Endothelial cell of umbilical vein (primary cell): ENCODE data around the gene DLGAP1. TPM values are rescaled to one million over a fixed set of nuclear protein-coding genes. Genes with fewer than 3 reads are reported as not detected.
"Not testable (repeated sequence)": the region's sequence is repeated elsewhere in the genome, so short reads cannot be mapped to it uniquely, and the experiment has no call there.

ENCODE experiments used
- BruUV-seq: library from RNA; stranded (reverse); fragments of 400-500 nt; replicated peaks from 2 replicates; lab custom pipeline; 2021; lab: Mats Ljungman, UMichigan
- CTCF ChIA-PET: fragments of 300-600, 350-600 bp; sonication (Branson Sonifier 250); formaldehyde crosslinking; loops from one replicate; lab custom pipeline; 2021; ENCODE audit warnings: antibody characterized with exemption, inconsistent platforms; lab: Charles Lee
- POLR2A ChIA-PET: fragments of 300-600, 350-600 bp; sonication (Branson Sonifier 250); formaldehyde crosslinking; loops from one replicate; lab custom pipeline; 2021; ENCODE audit warnings: antibody characterized with exemption, inconsistent platforms; lab: Charles Lee
- DNase-seq: peaks from one replicate; pipeline ENCODE4 v3.0.0-alpha.2; 2011; ENCODE audit warnings: low read depth, low spot score
- FAIRE-seq: peaks from 2 replicates; lab custom pipeline; 2011; peaks lifted over from hg19 to GRCh38; lab: Jason Lieb, UNC
- H2AFZ ChIP-seq: 2 replicates; pipeline ENCODE4 v1.6.0; 2012; ENCODE audit warnings: low read depth, low read length, control low read depth, inconsistent platforms
- H3K27ac ChIP-seq: 2 replicates; pipeline ENCODE4 v1.5.1; 2011; ENCODE audit warnings: low read depth, mild to moderate bottlenecking, control low read depth, low read length, moderate library complexity; ENCODE audit not compliant: insufficient read depth
- H3K27me3 ChIP-seq, 2 experiments: 2 replicates each; pipeline versions ENCODE4 v1.6.0 to v1.6.1; 2011; ENCODE audit warnings: low read length in 2 of 2, mixed read lengths in 1 of 2; ENCODE audit not compliant: control insufficient read depth in 2 of 2, insufficient read depth in 2 of 2
- H3K36me3 ChIP-seq, 2 experiments: 2 replicates in 1 of 2; 3 replicates in 1 of 2; pipeline ENCODE4 v1.5.1; 2011; ENCODE audit warnings: low read length in 2 of 2, mild to moderate bottlenecking in 1 of 2, moderate library complexity in 1 of 2; ENCODE audit not compliant: control insufficient read depth in 2 of 2, insufficient read depth in 2 of 2; ENCODE audit errors: extremely low read depth in 1 of 2
- H3K4me1 ChIP-seq: 3 replicates; pipeline ENCODE4 v1.5.1; 2011; ENCODE audit warnings: mild to moderate bottlenecking, low read length; ENCODE audit not compliant: control insufficient read depth, insufficient read depth; ENCODE audit errors: extremely low read depth
- H3K4me2 ChIP-seq: 2 replicates; pipeline ENCODE4 v1.6.1; 2011; ENCODE audit warnings: low read length, control low read depth, mixed read lengths; ENCODE audit not compliant: insufficient read depth
- H3K4me3 ChIP-seq, 3 experiments: fragments of 200-600 bp in 1 of 3; sonication (generic), shearing (Covaris generic) in 1 of 3; replicated peaks in 1 of 3; 2 replicates each; pipeline ENCODE4 v1.5.1; 2011 to 2016; ENCODE audit warnings: control low read depth in 3 of 3, low read length in 3 of 3, mild to moderate bottlenecking in 2 of 3, inconsistent platforms in 1 of 3, low read depth in 1 of 3, moderate library complexity in 1 of 3; ENCODE audit not compliant: insufficient read depth in 1 of 3
- H3K79me2 ChIP-seq: 2 replicates; pipeline ENCODE4 v1.6.0; 2012; ENCODE audit warnings: low read length, inconsistent platforms; ENCODE audit not compliant: control insufficient read depth, insufficient read depth
- H3K9ac ChIP-seq: replicated peaks from 2 replicates; pipeline ENCODE3; 2011; ENCODE audit warnings: low read length, control low read depth; ENCODE audit not compliant: insufficient read depth; ENCODE audit errors: extremely low read depth
- H3K9me1 ChIP-seq: replicated peaks from 3 replicates; pipeline ENCODE4 v1.6.0; 2011; ENCODE audit warnings: mild to moderate bottlenecking, low read length; ENCODE audit not compliant: control insufficient read depth, insufficient read depth; ENCODE audit errors: extremely low read depth
- H3K9me3 ChIP-seq: replicated peaks from 2 replicates; pipeline ENCODE4 v1.5.1; 2012; ENCODE audit warnings: low read length, inconsistent platforms; ENCODE audit not compliant: control insufficient read depth, insufficient read depth
- H4K20me1 ChIP-seq: replicated peaks from 2 replicates; pipeline ENCODE3; 2011; ENCODE audit warnings: mild to moderate bottlenecking, low read length; ENCODE audit not compliant: control insufficient read depth, insufficient read depth; ENCODE audit errors: extremely low read depth
- CTCF ChIP-seq, 2 donors: IDR thresholded peaks; 1 replicate in 1 of 2; 2 replicates in 1 of 2; pipeline ENCODE4 v1.5.1; 2011; ENCODE audit warnings: low read length in 2 of 2, mild to moderate bottlenecking in 2 of 2, moderate library complexity in 2 of 2, control low read depth in 1 of 2, inconsistent platforms in 1 of 2, low read depth in 1 of 2; ENCODE audit not compliant: insufficient read depth in 1 of 2; ENCODE audit errors: extremely low read depth in 1 of 2
- EZH2 ChIP-seq: IDR thresholded peaks from 2 replicates; pipeline ENCODE4 v1.6.1; 2012; ENCODE audit warnings: borderline replicate concordance, low read depth, mild to moderate bottlenecking, moderate library complexity, low read length, inconsistent platforms; ENCODE audit not compliant: severe bottlenecking
- FOS ChIP-seq: IDR thresholded peaks from 2 replicates; pipeline ENCODE4 v1.6.1; 2011; ENCODE audit warnings: mild to moderate bottlenecking, low read length, moderate library complexity, borderline replicate concordance; ENCODE audit not compliant: insufficient read depth
- GATA2 ChIP-seq: IDR thresholded peaks from 2 replicates; pipeline ENCODE4 v1.7.0; 2011; ENCODE audit warnings: low read depth, mild to moderate bottlenecking, moderate library complexity, mixed read lengths, low read length; ENCODE audit not compliant: insufficient read length, insufficient read depth
- JUN ChIP-seq: IDR thresholded peaks from 2 replicates; pipeline ENCODE4 v1.6.1; 2011; ENCODE audit warnings: borderline replicate concordance, low read depth; ENCODE audit not compliant: insufficient read length, insufficient read depth
- MAX ChIP-seq: IDR thresholded peaks from 2 replicates; pipeline ENCODE4 v1.6.1; 2011; ENCODE audit not compliant: insufficient read depth, insufficient read length
- MYC ChIP-seq: IDR thresholded peaks from one replicate; pipeline ENCODE4 v1.6.1; 2011; ENCODE audit warnings: mild to moderate bottlenecking, low read depth, low read length
- POLR2A ChIP-seq: IDR thresholded peaks from 2 replicates; pipeline ENCODE4 v1.6.1; 2012; ENCODE audit warnings: low read depth, mild to moderate bottlenecking, control low read depth, low read length
- POLR2AphosphoS5 ChIP-seq: IDR thresholded peaks from 2 replicates; pipeline ENCODE4 v1.6.1; 2012; ENCODE audit warnings: low read depth, mild to moderate bottlenecking, control low read depth, low read length, moderate library complexity; ENCODE audit not compliant: insufficient read depth
- dilution Hi-C: fragments of 300-500 bp; cut with MboI; formaldehyde crosslinking; loops from one replicate; pipeline ENCODE4 v1.15.0; 2019; ENCODE audit warnings: low sequenced_read_pairs; ENCODE audit not compliant: extremely low pct_ligation_motif_present
- intact Hi-C: fragments of 100-400 bp; cut with micrococcal nuclease; formaldehyde crosslinking; loops from one replicate; pipeline ENCODE4 v1.10.0; 2022
- polyA plus RNA-seq, 4 experiments: library from polyadenylated mRNA; depleted of rRNA in 3 of 4; stranded (reverse) in 3 of 4; unstranded in 1 of 4; fragments of >200 nt; gene quantifications; 2 replicates each; pipeline versions ENCODE4 v1.2.1 to v1.2.3, GENCODE V29; 2011 to 2012; ENCODE audit warnings: missing spikeins in 1 of 4
- total RNA-seq: library from RNA; stranded (reverse); gene quantifications from 2 replicates; pipeline ENCODE4 v1.2.3, GENCODE V29; 2021

Gene DLGAP1
- total and polyA plus RNA-seq, 2 donors (not counting 3 experiments of a cell fraction or from before 2014, with no cell fraction given), result 0.04 TPM; not detected in 1

GRCh38 chr18:3583106-3583872, 871.8 kb downstream of the DLGAP1 start:
- DNase-seq, H3K4me2 ChIP-seq, dilution Hi-C loops, H4K20me1 ChIP-seq, POLR2A ChIA-PET, H3K9me3 ChIP-seq, BruUV-seq, H3K27ac ChIP-seq, H3K79me2 ChIP-seq, H3K9ac ChIP-seq, H3K27me3 ChIP-seq, H3K4me1 ChIP-seq, H2AFZ ChIP-seq, FAIRE-seq, H3K36me3 ChIP-seq, intact Hi-C loops, H3K9me1 ChIP-seq, H3K4me3 ChIP-seq: not testable (repeated sequence)
- peak; percentile 9 for TF ChIP-seq JUN
- CTCF ChIA-PET, result interaction anchor here (0.6 to 3.7 kb wide), 5 partner anchors 83 to 300 kb away, joined by 3 to 53 read pairs (median 4); no protein-coding TSS in a partner anchor

GRCh38 chr18:3581890-3582289, 873.2 kb downstream of the DLGAP1 start:
- CTCF ChIA-PET, result no interaction called here
- H4K20me1 ChIP-seq, result no peaks in the 10 kb centered on the region
- H3K4me3 ChIP-seq, result no peak overlapping the region
- no peak overlapping the region for H3K27ac ChIP-seq
- DNase-seq, result no peak
- intact Hi-C loops, result no loop called here
- POLR2A ChIA-PET, result no interaction called here
- no peak overlapping the region for H3K9ac ChIP-seq
- no peak for FAIRE-seq
- BruUV-seq, result no TSS peak
- no peaks in the 10 kb centered on the region for H3K9me1 ChIP-seq
- H3K36me3 ChIP-seq, result no peaks in the 10 kb centered on the region
- H2AFZ ChIP-seq, result no peak overlapping the region
- dilution Hi-C loops, result no loop called here
- H3K4me2 ChIP-seq, result no peak overlapping the region
- H3K79me2 ChIP-seq, result no peaks in the 10 kb centered on the region
- no peaks in the 10 kb centered on the region for H3K27me3 ChIP-seq
- peaks cover 10% of the 10 kb centered on the region for H3K4me1 ChIP-seq
- no peaks in the 10 kb centered on the region for H3K9me3 ChIP-seq
- TF ChIP-seq GATA2 (no peak), FOS (no peak), EZH2 (no peak), CTCF (IDR thresholded peaks at IDR 0.05; ENCODE audit: extremely low read depth in 1 of 2, insufficient read depth in 1 of 2, low read depth in 1 of 2, low read length in 2 of 2) (no peak), JUN (no peak), POLR2A (no peak), MAX (no peak), POLR2AphosphoS5 (no peak), MYC (no peak)
